22Rv1 (cell line): Measurements from ENCODE around the gene SPATA3.

Source experiments
- ZFX ChIP-seq: fragments of 450-650 bp; IDR thresholded peaks from 2 replicates; pipeline ENCODE4 v1.6.1; 2017; ENCODE audit warnings: antibody characterized with exemption, borderline replicate concordance
- TF ChIP-seq, protein P1 (sequence below): fragments of 450-650 bp; IDR thresholded peaks from 2 replicates; pipeline ENCODE4 v1.5.1; 2017; ENCODE audit warnings: mild to moderate bottlenecking

DNA sequence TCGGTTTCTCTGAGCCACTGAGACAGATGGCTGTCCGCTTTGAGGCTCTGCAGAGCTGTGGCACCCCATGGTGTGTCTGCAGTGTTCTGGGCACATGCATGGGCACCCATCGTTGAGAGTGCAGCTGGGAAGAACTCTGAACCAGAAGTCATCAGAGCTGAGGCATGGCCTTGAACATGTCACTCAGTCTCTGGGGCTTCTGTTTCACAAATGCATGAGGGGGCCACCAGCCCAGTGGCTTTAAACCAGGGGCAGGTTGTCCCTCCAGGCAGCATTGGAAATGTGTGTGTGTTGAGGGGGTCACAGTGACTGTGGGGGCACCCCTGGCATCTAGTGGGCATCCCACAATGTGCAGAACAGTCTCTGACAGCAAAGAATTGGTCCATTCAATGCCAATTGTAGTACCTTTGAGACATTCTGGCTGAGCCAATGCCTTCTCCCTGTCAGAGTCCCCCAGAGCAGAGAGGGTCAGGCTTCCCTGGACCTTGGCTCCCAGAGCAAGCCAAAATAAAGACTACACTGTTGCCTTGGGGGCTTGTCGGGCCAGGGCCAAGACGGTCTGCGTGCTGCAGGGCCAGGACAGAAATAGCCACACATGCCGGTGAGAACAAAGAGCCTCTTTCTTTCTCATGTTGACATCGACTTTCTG, 51.5 kb downstream of the SPATA3 start:
- TF ChIP-seq ZFX = no peak
- TF ChIP-seq, protein P1, sequence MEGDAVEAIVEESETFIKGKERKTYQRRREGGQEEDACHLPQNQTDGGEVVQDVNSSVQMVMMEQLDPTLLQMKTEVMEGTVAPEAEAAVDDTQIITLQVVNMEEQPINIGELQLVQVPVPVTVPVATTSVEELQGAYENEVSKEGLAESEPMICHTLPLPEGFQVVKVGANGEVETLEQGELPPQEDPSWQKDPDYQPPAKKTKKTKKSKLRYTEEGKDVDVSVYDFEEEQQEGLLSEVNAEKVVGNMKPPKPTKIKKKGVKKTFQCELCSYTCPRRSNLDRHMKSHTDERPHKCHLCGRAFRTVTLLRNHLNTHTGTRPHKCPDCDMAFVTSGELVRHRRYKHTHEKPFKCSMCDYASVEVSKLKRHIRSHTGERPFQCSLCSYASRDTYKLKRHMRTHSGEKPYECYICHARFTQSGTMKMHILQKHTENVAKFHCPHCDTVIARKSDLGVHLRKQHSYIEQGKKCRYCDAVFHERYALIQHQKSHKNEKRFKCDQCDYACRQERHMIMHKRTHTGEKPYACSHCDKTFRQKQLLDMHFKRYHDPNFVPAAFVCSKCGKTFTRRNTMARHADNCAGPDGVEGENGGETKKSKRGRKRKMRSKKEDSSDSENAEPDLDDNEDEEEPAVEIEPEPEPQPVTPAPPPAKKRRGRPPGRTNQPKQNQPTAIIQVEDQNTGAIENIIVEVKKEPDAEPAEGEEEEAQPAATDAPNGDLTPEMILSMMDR = no peak
